H9 (cell line): Measurements from ENCODE around the gene TMED8. TPM values are rescaled to one million over a fixed set of nuclear protein-coding genes. Genes with fewer than 3 reads are reported as not detected.

Source experiments
- DNase-seq: peaks from one replicate; pipeline ENCODE4 v3.0.0-alpha.2; 2017
- H2AFZ ChIP-seq: one replicate; pipeline ENCODE4 v1.6.1; 2013; ENCODE audit warnings: mild to moderate bottlenecking, low read length, control low read depth, moderate library complexity
- H2AK5ac ChIP-seq: 2 replicates; pipeline ENCODE4 v1.6.1; 2013; ENCODE audit warnings: low read length, control low read depth, mixed read lengths; ENCODE audit not compliant: insufficient read length
- H2BK120ac ChIP-seq: one replicate; pipeline ENCODE4 v1.6.1; 2013; ENCODE audit warnings: low read depth, mild to moderate bottlenecking, low read length, control low read depth, inconsistent platforms; ENCODE audit not compliant: poor library complexity, severe bottlenecking
- H2BK12ac ChIP-seq: 2 replicates; pipeline ENCODE4 v1.6.1; 2013; ENCODE audit warnings: low read length, control low read depth, mixed read lengths, low read depth; ENCODE audit not compliant: insufficient read length
- H2BK15ac ChIP-seq: 2 replicates; pipeline ENCODE4 v1.6.1; 2013; ENCODE audit warnings: low read depth, low read length, control low read depth
- H2BK20ac ChIP-seq: one replicate; pipeline ENCODE4 v1.6.1; 2013; ENCODE audit warnings: low read depth, mild to moderate bottlenecking, low read length, control low read depth, inconsistent platforms; ENCODE audit not compliant: poor library complexity, severe bottlenecking
- H2BK5ac ChIP-seq: 2 replicates; pipeline ENCODE4 v1.6.1; 2013; ENCODE audit warnings: low read length, control low read depth, mixed read lengths; ENCODE audit not compliant: insufficient read length
- H3K14ac ChIP-seq: 2 replicates; pipeline ENCODE4 v1.6.1; 2013; ENCODE audit warnings: low read length, control low read depth; ENCODE audit not compliant: insufficient read depth
- H3K18ac ChIP-seq: 2 replicates; pipeline ENCODE4 v1.6.1; 2013; ENCODE audit warnings: low read depth, mild to moderate bottlenecking, mixed read lengths, low read length, control low read depth; ENCODE audit not compliant: insufficient read length
- H3K23ac ChIP-seq: 2 replicates; pipeline ENCODE4 v1.6.1; 2013; ENCODE audit warnings: low read length, control low read depth, mixed read lengths, low read depth; ENCODE audit not compliant: insufficient read length
- H3K23me2 ChIP-seq: 2 replicates; pipeline ENCODE4 v1.6.1; 2013; ENCODE audit warnings: low read depth, mild to moderate bottlenecking, mixed read lengths, low read length, control low read depth; ENCODE audit not compliant: insufficient read length, poor library complexity, severe bottlenecking
- H3K27ac ChIP-seq: 2 replicates; pipeline ENCODE4 v1.5.1; 2013; ENCODE audit warnings: low read length, control low read depth, mixed read lengths, low read depth; ENCODE audit not compliant: insufficient read length
- H3K27me3 ChIP-seq: 2 replicates; pipeline ENCODE4 v1.6.1; 2013; ENCODE audit warnings: low read length, control low read depth, inconsistent platforms; ENCODE audit not compliant: insufficient read depth
- H3K4ac ChIP-seq: 2 replicates; pipeline ENCODE4 v1.6.1; 2013; ENCODE audit warnings: low read depth, mild to moderate bottlenecking, control low read depth, inconsistent platforms, low read length, moderate library complexity
- H3K4me1 ChIP-seq: 2 replicates; pipeline ENCODE4 v1.6.1; 2013; ENCODE audit warnings: low read length, control low read depth, inconsistent platforms; ENCODE audit not compliant: insufficient read depth
- H3K4me2 ChIP-seq: 2 replicates; pipeline ENCODE4 v1.6.1; 2013; ENCODE audit warnings: low read length, control low read depth, mixed read lengths; ENCODE audit not compliant: insufficient read length, insufficient read depth
- H3K56ac ChIP-seq: 2 replicates; pipeline ENCODE4 v1.6.1; 2013; ENCODE audit warnings: low read depth, mild to moderate bottlenecking, mixed read lengths, low read length, control low read depth; ENCODE audit not compliant: insufficient read length
- H3K79me1 ChIP-seq: 2 replicates; pipeline ENCODE4 v1.6.1; 2013; ENCODE audit warnings: low read depth, mild to moderate bottlenecking, moderate library complexity, low read length, control low read depth, inconsistent platforms; ENCODE audit not compliant: insufficient read depth, poor library complexity, severe bottlenecking
- H3K79me2 ChIP-seq: 2 replicates; pipeline ENCODE4 v1.6.1; 2013; ENCODE audit warnings: low read length, control low read depth, inconsistent platforms; ENCODE audit not compliant: insufficient read depth
- H3K9ac ChIP-seq: 2 replicates; pipeline ENCODE4 v1.6.1; 2013; ENCODE audit warnings: low read length, control low read depth, mixed read lengths; ENCODE audit not compliant: insufficient read length; ENCODE audit errors: extremely low read depth
- H3K9me3 ChIP-seq: one replicate; pipeline ENCODE4 v1.6.1; 2013; ENCODE audit warnings: low read depth, low read length, inconsistent platforms; ENCODE audit not compliant: control insufficient read depth
- H3T11ph ChIP-seq: one replicate; pipeline ENCODE4 v1.6.1; 2013; ENCODE audit warnings: mild to moderate bottlenecking, low read length, control low read depth, inconsistent platforms
- H4K20me1 ChIP-seq: one replicate; pipeline ENCODE4 v1.6.1; 2013; ENCODE audit not compliant: control insufficient read depth, insufficient read length, insufficient read depth
- H4K5ac ChIP-seq: 2 replicates; pipeline ENCODE4 v1.6.1; 2013; ENCODE audit warnings: low read depth, mild to moderate bottlenecking, mixed read lengths, low read length, control low read depth; ENCODE audit not compliant: insufficient read length
- H4K8ac ChIP-seq: replicated peaks from 2 replicates; pipeline ENCODE4 v1.6.1; 2013; ENCODE audit warnings: low read length, control low read depth, mixed read lengths, low read depth; ENCODE audit not compliant: insufficient read length
- H4K91ac ChIP-seq: 2 replicates; pipeline ENCODE4 v1.6.1; 2013; ENCODE audit warnings: low read depth, mild to moderate bottlenecking, moderate library complexity, mixed read lengths, low read length, control low read depth; ENCODE audit not compliant: insufficient read length
- H3K27ac Mint-ChIP-seq, 3 experiments: 2 replicates in 2 of 3; 3 replicates in 1 of 3; pipeline ENCODE4 v1.8.0; 2020 to 2021; ENCODE audit warnings: mixed read lengths in 3 of 3, mild to moderate bottlenecking in 1 of 3, moderate library complexity in 1 of 3
- H3K27me3 Mint-ChIP-seq: 2 replicates; pipeline ENCODE4 v1.8.0; 2021; ENCODE audit warnings: low read depth, mild to moderate bottlenecking, moderate library complexity, mixed read lengths
- H3K36me3 Mint-ChIP-seq, 3 experiments: 2 replicates in 2 of 3; 3 replicates in 1 of 3; pipeline ENCODE4 v1.8.0; 2020 to 2021; ENCODE audit warnings: low read depth in 3 of 3, mixed read lengths in 3 of 3; ENCODE audit not compliant: insufficient read depth in 1 of 3
- H3K4me1 Mint-ChIP-seq, 2 experiments: 2 replicates each; pipeline ENCODE4 v1.8.0; 2020; ENCODE audit warnings: mixed read lengths in 2 of 2
- H3K4me3 Mint-ChIP-seq, 2 experiments: 2 replicates in 1 of 2; 3 replicates in 1 of 2; pipeline ENCODE4 v1.8.0; 2020 to 2021; ENCODE audit warnings: mild to moderate bottlenecking in 2 of 2, mixed read lengths in 2 of 2, moderate library complexity in 1 of 2
- H3K9me3 Mint-ChIP-seq, 2 experiments: 2 replicates in 1 of 2; 3 replicates in 1 of 2; pipeline ENCODE4 v1.8.0; 2020; ENCODE audit warnings: mild to moderate bottlenecking in 2 of 2, mixed read lengths in 2 of 2, moderate library complexity in 1 of 2
- CTCF ChIP-seq: fragments of 200-600 bp; sonication (generic); conservative IDR thresholded peaks from 3 replicates; pipeline ENCODE4 v1.8.0; 2021; ENCODE audit warnings: antibody characterized with exemption, mild to moderate bottlenecking
- WGBS: extraction: QIAGEN DNeasy Blood & Tissue Kit; methylation state at CpG from one replicate; pipeline ENCODE4 v1.1.7; 2013; ENCODE audit warnings: missing lambda C conversion rate, low lambda C conversion rate, mixed read lengths; ENCODE audit not compliant: insufficient read length; ENCODE audit errors: extremely low coverage; 5-methylcytosine and 5-hydroxymethylcytosine counted together
- total RNA-seq: library from RNA; stranded (reverse); gene quantifications from 2 replicates; pipeline ENCODE4 v1.2.1, GENCODE V29; 2021

TMED8 gene
- total RNA-seq, 1 experiment from 2014 or later = 9.5 TPM

- DNase-seq = no peak
- Histone ChIP-seq H4K8ac (no peak overlapping the region), H3K4me2 (no peak overlapping the region), H3K9ac (no peak overlapping the region), H3K4me1 (no peaks in the 10 kb centered on the region), H2AK5ac (no peak overlapping the region), H2BK5ac (no peak overlapping the region), H2BK120ac (no peak overlapping the region), H3K23ac (no peak overlapping the region), H2AFZ (no peak overlapping the region), H3K4ac (no peak overlapping the region), H4K5ac (no peak overlapping the region), H3K79me2 (no peaks in the 10 kb centered on the region), H3K9me3 (no peaks in the 10 kb centered on the region), H3K23me2 (no peaks in the 10 kb centered on the region), H2BK12ac (no peak overlapping the region), H3K18ac (no peak overlapping the region), H3K79me1 (no peaks in the 10 kb centered on the region), H3K56ac (no peak overlapping the region), H4K20me1 (no peaks in the 10 kb centered on the region), H3K14ac (no peak overlapping the region), H3K27me3 (no peaks in the 10 kb centered on the region), H2BK15ac (no peak overlapping the region), H3T11ph (no peak overlapping the region), H3K27ac (no peak overlapping the region), H2BK20ac (no peak overlapping the region), H4K91ac (no peak overlapping the region)
- Mint-ChIP-seq H3K27me3 (no peaks in the 10 kb centered on the region), H3K27ac (no peak overlapping the region), H3K4me3 (no peak overlapping the region), H3K9me3 (peaks cover 4 to 6% of the 10 kb centered on the region in 2 experiments; a peak in 4 of 5 replicates), H3K36me3 (peaks cover 0 to 7% (median 5%) of the 10 kb centered on the region in 3 experiments; a peak in 4 of 7 replicates), H3K4me1 (no peaks in the 10 kb centered on the region)
- TF ChIP-seq CTCF = no peak
- WGBS = no CpG with 5 or more reads among the region's 6 CpGs
Measured at GRCh38 chr14:77400216-77400615, 23.3 kb upstream of the TMED8 start.
